GM21423 (cell line): ENCODE measurements around the gene DMBX1.

Source experiments
- ATAC-seq: cut with Tn5 transposase; IDR thresholded peaks from one replicate; pipeline ENCODE4 v1.9.1; 2021; ENCODE audit warnings: mild to moderate bottlenecking, moderate library complexity; ENCODE audit not compliant: unreplicated experiment

Gene DMBX1

GRCh38 chr1:46458846-46459245 is 30.8 kb upstream of the DMBX1 start:
- no peak for ATAC-seq

- no peak for ATAC-seq
Measured at GRCh38 chr1:46459315-46459714, 30.3 kb upstream of the DMBX1 start.

- ATAC-seq, result no peak
Measured at GRCh38 chr1:46461017-46461808, 28.4 kb upstream of the DMBX1 start.

- ATAC-seq, result no peak
Measured at GRCh38 chr1:46461809-46462448, 27.7 kb upstream of the DMBX1 start.

GRCh38 chr1:46464013-46464548 is 25.6 kb upstream of the DMBX1 start:
- no peak for ATAC-seq

- no peak for ATAC-seq
Measured at GRCh38 chr1:46464915-46465314, 24.7 kb upstream of the DMBX1 start.

GRCh38 chr1:46465981-46466476 is 23.6 kb upstream of the DMBX1 start:
- no peak for ATAC-seq

- no peak for ATAC-seq
Measured at GRCh38 chr1:46466477-46467182, 23.0 kb upstream of the DMBX1 start.

- ATAC-seq, result no peak
Measured at GRCh38 chr1:46467183-46467504, 22.5 kb upstream of the DMBX1 start.

- no peak for ATAC-seq
Measured at GRCh38 chr1:46469881-46470280, 19.8 kb upstream of the DMBX1 start.

GRCh38 chr1:46471848-46472492 is 17.7 kb upstream of the DMBX1 start:
- ATAC-seq, result no peak

GRCh38 chr1:46472498-46473181 is 17.0 kb upstream of the DMBX1 start:
- ATAC-seq, result no peak

- ATAC-seq, result no peak
Measured at GRCh38 chr1:46473991-46474390, 15.6 kb upstream of the DMBX1 start.

- no peak for ATAC-seq
Measured at GRCh38 chr1:46474570-46474969, 15.1 kb upstream of the DMBX1 start.

GRCh38 chr1:46476673-46477072 is 13.0 kb upstream of the DMBX1 start:
- ATAC-seq, result no peak

- ATAC-seq, result no peak
Measured at GRCh38 chr1:46477153-46477929, 12.3 kb upstream of the DMBX1 start.

- ATAC-seq, result no peak
Measured at GRCh38 chr1:46478721-46479485, 10.7 kb upstream of the DMBX1 start.

- no peak for ATAC-seq
Measured at GRCh38 chr1:46479744-46480350, 9.8 kb upstream of the DMBX1 start.
